B cell (primary cell): ENCODE results near the gene MPZL1. TPM values are rescaled to one million over a fixed set of nuclear protein-coding genes. Genes with fewer than 3 reads are reported as not detected.

ENCODE experiments used
- ATAC-seq: fragments of 200-7000 bp; cut with Tn5 transposase; one replicate; pipeline ENCODE4 v1.10.0; 2021; ENCODE audit warnings: low read depth, mild to moderate bottlenecking, moderate number of reproducible peaks, moderate library complexity
- CTCF ChIA-PET: fragments of 350-600 bp; sonication (Branson Sonifier 250); formaldehyde crosslinking; loops from one replicate; lab custom pipeline; 2021; ENCODE audit warnings: antibody characterized with exemption, inconsistent platforms; lab: Charles Lee
- POLR2A ChIA-PET: fragments of 350-600 bp; sonication (Branson Sonifier 250); formaldehyde crosslinking; loops from one replicate; lab custom pipeline; 2021; ENCODE audit warnings: antibody characterized with exemption; lab: Charles Lee
- DNase-seq: peaks from one replicate; pipeline ENCODE4 v3.0.0; 2013
- H2AFZ ChIP-seq: 2 replicates; pipeline ENCODE4 v1.6.1; 2012; ENCODE audit warnings: mild to moderate bottlenecking, low read depth, low read length; ENCODE audit not compliant: insufficient read depth, poor library complexity, severe bottlenecking
- H3K27ac ChIP-seq, 2 donors: 1 replicate in 1 of 2; 2 replicates in 1 of 2; pipeline ENCODE4 v1.5.1; 2012 to 2013; ENCODE audit warnings: low read length in 2 of 2, mild to moderate bottlenecking in 2 of 2, moderate library complexity in 1 of 2
- H3K27me3 ChIP-seq, 4 experiments: fragments of 200-600 bp in 1 of 4; sonication (generic) in 1 of 4; replicated peaks in 1 of 4; 1 replicate in 2 of 4; 2 replicates in 2 of 4; pipeline versions ENCODE4 v1.6.1 to v1.7.0; 2013 to 2016; ENCODE audit warnings: low read length in 3 of 4, mild to moderate bottlenecking in 2 of 4, mixed read lengths in 1 of 4, moderate library complexity in 1 of 4; ENCODE audit not compliant: insufficient read depth in 4 of 4, control insufficient read depth in 3 of 4; ENCODE audit errors: control extremely low read depth in 1 of 4
- H3K36me3 ChIP-seq, 2 experiments: replicated peaks in 1 of 2; 1 replicate in 1 of 2; 2 replicates in 1 of 2; pipeline versions ENCODE4 v1.6.1 to v1.7.1; 2013; ENCODE audit warnings: low read length in 1 of 2; ENCODE audit not compliant: insufficient read depth in 2 of 2, control insufficient read depth in 1 of 2; ENCODE audit errors: control extremely low read depth in 1 of 2, extremely low read depth in 1 of 2
- H3K4me1 ChIP-seq, 2 donors: fragments of 200-600 bp in 1 of 2; sonication (generic) in 1 of 2; 1 replicate in 1 of 2; 2 replicates in 1 of 2; pipeline versions ENCODE4 v1.5.1 to v1.6.1; 2013 to 2017; ENCODE audit warnings: low read length in 2 of 2; ENCODE audit not compliant: control insufficient read depth in 2 of 2, insufficient read depth in 2 of 2
- H3K4me2 ChIP-seq: replicated peaks from 2 replicates; pipeline ENCODE3; 2012; ENCODE audit warnings: mild to moderate bottlenecking, low read depth, low read length; ENCODE audit not compliant: poor library complexity, severe bottlenecking
- H3K4me3 ChIP-seq, 5 experiments: fragments of 200-600 bp in 1 of 5; sonication (generic) in 1 of 5; 1 replicate in 3 of 5; 2 replicates in 2 of 5; pipeline versions ENCODE4 v1.5.1 to v1.7.0; 2011 to 2016; ENCODE audit warnings: low read length in 4 of 5, mild to moderate bottlenecking in 4 of 5, low read depth in 2 of 5, control low read depth in 1 of 5, moderate library complexity in 1 of 5; ENCODE audit not compliant: insufficient read depth in 1 of 5; ENCODE audit errors: control extremely low read depth in 1 of 5, extremely low read depth in 1 of 5
- H3K79me2 ChIP-seq: fragments of 200-600 bp; sonication (generic); one replicate; pipeline ENCODE4 v1.6.0; 2016; ENCODE audit warnings: low read length; ENCODE audit not compliant: control insufficient read depth, insufficient read depth
- H3K9ac ChIP-seq: fragments of 200-600 bp; sonication (generic); 2 replicates; pipeline ENCODE4 v1.6.1; 2017; ENCODE audit warnings: mild to moderate bottlenecking, low read length, moderate library complexity
- H3K9me3 ChIP-seq, 3 donors: one replicate each; pipeline versions ENCODE4 v1.6.1 to v1.7.1; 2013; ENCODE audit warnings: low read length in 2 of 3; ENCODE audit not compliant: control insufficient read depth in 2 of 3, insufficient read depth in 1 of 3; ENCODE audit errors: control extremely low read depth in 1 of 3
- H4K20me1 ChIP-seq: 2 replicates; pipeline ENCODE4 v1.6.0; 2012; ENCODE audit warnings: mild to moderate bottlenecking, low read length; ENCODE audit not compliant: insufficient read depth, control insufficient read depth, poor library complexity, severe bottlenecking
- H3K27ac Mint-ChIP-seq: one replicate; pipeline ENCODE4 v1.8.0; 2021; ENCODE audit warnings: mixed read lengths
- H3K27me3 Mint-ChIP-seq: one replicate; pipeline ENCODE4 v1.8.0; 2021; ENCODE audit warnings: mixed read lengths
- H3K4me1 Mint-ChIP-seq: one replicate; pipeline ENCODE4 v1.8.0; 2021; ENCODE audit warnings: mixed read lengths
- H3K4me3 Mint-ChIP-seq: one replicate; pipeline ENCODE4 v1.8.0; 2021; ENCODE audit warnings: mixed read lengths
- H3K9me3 Mint-ChIP-seq: one replicate; pipeline ENCODE4 v1.8.0; 2022; ENCODE audit warnings: mixed read lengths; ENCODE audit not compliant: insufficient read depth
- CTCF ChIP-seq: fragments of 200-600 bp; IDR thresholded peaks from one replicate; pipeline ENCODE4 v1.8.0; 2022; ENCODE audit warnings: antibody characterized with exemption, mild to moderate bottlenecking
- EZH2 ChIP-seq: IDR thresholded peaks from 2 replicates; pipeline ENCODE4 v1.6.1; 2012; ENCODE audit warnings: borderline replicate concordance, low read depth, mild to moderate bottlenecking, moderate library complexity, low read length; ENCODE audit not compliant: insufficient read depth, poor library complexity, severe bottlenecking
- WGBS: methylation state at CpG from one replicate; pipeline ENCODE4 v1.1.5; 2013; ENCODE audit warnings: missing lambda C conversion rate; ENCODE audit not compliant: insufficient coverage; 5-methylcytosine and 5-hydroxymethylcytosine counted together
- intact Hi-C: fragments of 100-400 bp; cut with micrococcal nuclease; formaldehyde crosslinking; loops from one replicate; pipeline ENCODE4 v1.10.0; 2022
- polyA plus RNA-seq: library from polyadenylated mRNA; depleted of rRNA; stranded (reverse); fragments of >200 nt; gene quantifications from 2 replicates; pipeline ENCODE4 v1.2.3, GENCODE V29; 2012
- total RNA-seq, 2 donors: library from RNA; stranded (reverse); fragments of 120-200 nt in 1 of 2; gene quantifications; 1 replicate in 1 of 2; 2 replicates in 1 of 2; pipeline versions ENCODE4 v1.2.3 to v1.2.4, GENCODE V29; 2013 to 2022

The MPZL1 gene
- total and polyA plus RNA-seq, 2 donors (not counting 1 experiment from before 2014, with no cell fraction given) = 15.4 to 27.7 TPM

GRCh38 chr1:167747988-167748387 lies 26.2 kb downstream of the MPZL1 start:
- no peak overlapping the region for H2AFZ ChIP-seq
- H3K4me3 ChIP-seq = no peak overlapping the region
- ChIA-PET POLR2A (no interaction called here), CTCF (no interaction called here)
- Mint-ChIP-seq H3K27ac (peak overlapping the region; percentile 42), H3K9me3 (no peaks in the 10 kb centered on the region), H3K4me3 (no peak overlapping the region), H3K27me3 (no peaks in the 10 kb centered on the region), H3K4me1 (peaks cover 59% of the 10 kb centered on the region)
- peaks cover 45% of the 10 kb centered on the region for H3K79me2 ChIP-seq
- no peak overlapping the region for H3K9ac ChIP-seq
- peak overlapping the region in 1 of 2 donors; percentile 74 for H3K27ac ChIP-seq
- intact Hi-C loops = no loop called here
- WGBS = no CpG with 5 or more reads among the region's 1 CpG
- no peaks in the 10 kb centered on the region for H3K9me3 ChIP-seq
- TF ChIP-seq CTCF = no peak
- TF ChIP-seq EZH2 = no peak
- H4K20me1 ChIP-seq = no peaks in the 10 kb centered on the region
- H3K36me3 ChIP-seq = no peaks in the 10 kb centered on the region
- ATAC-seq = no peak
- H3K27me3 ChIP-seq = no peaks in the 10 kb centered on the region
- H3K4me2 ChIP-seq = peak overlapping the region; percentile 3
- peaks cover 27 to 34% of the 10 kb centered on the region in 2 donors for H3K4me1 ChIP-seq
- DNase-seq = no peak

GRCh38 chr1:167748906-167749305 lies 27.1 kb downstream of the MPZL1 start:
- TF ChIP-seq EZH2 (no peak), CTCF (no peak)
- no peak overlapping the region for H3K9ac ChIP-seq
- H3K36me3 ChIP-seq = no peaks in the 10 kb centered on the region
- no peak overlapping the region for H3K4me2 ChIP-seq
- ATAC-seq (no peak), DNase-seq (no peak)
- H3K9me3 ChIP-seq = no peaks in the 10 kb centered on the region
- H3K9me3 Mint-ChIP-seq = no peaks in the 10 kb centered on the region
- intact Hi-C loops = no loop called here
- H3K27me3 ChIP-seq = no peaks in the 10 kb centered on the region
- H3K4me1 ChIP-seq = peaks cover 36 to 38% of the 10 kb centered on the region in 2 donors
- H3K79me2 ChIP-seq = peaks cover 38% of the 10 kb centered on the region
- no peak overlapping the region for H3K4me3 ChIP-seq
- ChIA-PET POLR2A (no interaction called here), CTCF (interaction anchor here (0.8 to 1.8 kb wide), 3 partner anchors 9 to 33 kb away, joined by 3 to 6 read pairs (median 5); no protein-coding TSS in a partner anchor)
- no peak overlapping the region for H3K4me3 Mint-ChIP-seq
- no peak overlapping the region for H3K27ac Mint-ChIP-seq
- H3K4me1 Mint-ChIP-seq = peaks cover 60% of the 10 kb centered on the region
- H2AFZ ChIP-seq = no peak overlapping the region
- no peaks in the 10 kb centered on the region for H4K20me1 ChIP-seq
- H3K27me3 Mint-ChIP-seq = no peaks in the 10 kb centered on the region
- no peak overlapping the region for H3K27ac ChIP-seq
